ENCODE data around the gene ZFAND3. TPM values are rescaled to one million over a fixed set of nuclear protein-coding genes. Genes with fewer than 3 reads are reported as not detected.

Gene ZFAND3
- total and polyA plus RNA-seq, 2 of the 4 experiments (the other 2 are of a cell fraction), result 10.9 to 26.7 TPM

GRCh38 chr6:37856285-37856684, 36.8 kb downstream of the ZFAND3 start:
- no peak overlapping the region for H3K9ac ChIP-seq (ENCODE audit: low read depth, low read length)
- no peak overlapping the region for H3K4me3 ChIP-seq (ENCODE audit: insufficient read depth, low read depth, low read length)
- H3K79me1 ChIP-seq (ENCODE audit: low read depth in 1 of 2, low read length in 2 of 2), result peaks cover 38 to 74% of the 10 kb centered on the region in 2 experiments
- H2AK9ac ChIP-seq (replicated peaks; ENCODE audit: low read depth, low read length, poor library complexity), result no peak overlapping the region
- ATAC-seq (ENCODE audit: low read depth) (no peak), DNase-seq (no peak)
- no peak overlapping the region for H3K4me2 ChIP-seq (ENCODE audit: low read depth, low read length)
- no peak overlapping the region for H2BK15ac ChIP-seq (ENCODE audit: low read depth, low read length)
- no peak overlapping the region for H2AK5ac ChIP-seq (ENCODE audit: low read depth, low read length)
- in situ Hi-C loops (cut with MboI; ENCODE audit: low sequenced_read_pairs) (no loop called here), dilution Hi-C loops (cut with HindIII; ENCODE audit: low sequenced_read_pairs, unreplicated experiment) (no loop called here), intact Hi-C loops (cut with micrococcal nuclease) (no loop called here)
- H3K36me3 ChIP-seq (ENCODE audit: control insufficient read depth, insufficient read depth, low read length), result peaks cover 2% of the 10 kb centered on the region; the same call in 1 of the 2 replicates
- no peak overlapping the region for H3K23ac ChIP-seq (ENCODE audit: low read depth, low read length)
- H3K27me3 ChIP-seq (ENCODE audit: control insufficient read depth, insufficient read depth, low read length), result no peaks in the 10 kb centered on the region
- no TSS peak for BruUV-seq (replicated peaks)
- H2BK120ac ChIP-seq (ENCODE audit: low read depth, low read length), result no peak overlapping the region
- H3K18ac ChIP-seq (ENCODE audit: low read depth, low read length), result no peak overlapping the region
- H2BK20ac ChIP-seq (ENCODE audit: low read depth, low read length), result no peak overlapping the region
- H3K56ac ChIP-seq (ENCODE audit: extremely low read depth, insufficient read depth, low read length), result no peak overlapping the region
- H4K5ac ChIP-seq (ENCODE audit: low read depth, low read length), result no peak overlapping the region
- H4K91ac ChIP-seq (ENCODE audit: insufficient read depth, low read depth, low read length), result no peak overlapping the region
- no CpG with 5 or more reads among the region's 2 CpGs for WGBS, 2 experiments (ENCODE audit: extremely low coverage in 2 of 2, insufficient read length in 1 of 2)
- no peak overlapping the region for H3K27ac ChIP-seq (ENCODE audit: insufficient read depth, low read length)
- H3K14ac ChIP-seq (replicated peaks; ENCODE audit: low read depth, low read length), result no peak overlapping the region
- H4K20me1 ChIP-seq (ENCODE audit: insufficient read depth, low read length), result peaks cover 85% of the 10 kb centered on the region
- peaks cover 17% of the 10 kb centered on the region for H3K9me1 ChIP-seq (ENCODE audit: insufficient read depth, low read length)
- CTCF ChIA-PET, result no interaction called here
- peaks cover 4% of the 10 kb centered on the region; the same call in 1 of the 2 replicates for H3K4me1 ChIP-seq (ENCODE audit: control insufficient read depth, insufficient read depth, low read length)
- no peak overlapping the region for H2BK5ac ChIP-seq (ENCODE audit: low read depth, low read length, poor library complexity, severe bottlenecking)
- TF ChIP-seq ELK1 (IDR thresholded peaks at IDR 0.05; ENCODE audit: borderline replicate concordance, low read depth, low read length) (no peak), CHD1 (IDR thresholded peaks at IDR 0.05; ENCODE audit: low read depth, low read length) (no peak), USF2 (IDR thresholded peaks at IDR 0.05; ENCODE audit: low read depth, low read length) (no peak), POLR2A (IDR thresholded peaks at IDR 0.05; ENCODE audit: low read depth, low read length) (no peak), BHLHE40 (IDR thresholded peaks at IDR 0.05; ENCODE audit: low read depth, low read length) (no peak), RAD21 (IDR thresholded peaks at IDR 0.05; ENCODE audit: low read length) (no peak), NFE2L2 (IDR thresholded peaks at IDR 0.05; ENCODE audit: low read depth, low read length) (no peak), CEBPB (IDR thresholded peaks at IDR 0.05; ENCODE audit: low read depth, low read length) (no peak), SMC3 (IDR thresholded peaks at IDR 0.05; ENCODE audit: low read depth, low read length) (no peak), RCOR1 (IDR thresholded peaks at IDR 0.05; ENCODE audit: insufficient replicate concordance, low read length) (no peak), MXI1 (IDR thresholded peaks at IDR 0.05; ENCODE audit: borderline replicate concordance, low read depth, low read length) (no peak), RFX5 (IDR thresholded peaks at IDR 0.05; ENCODE audit: low read depth, low read length) (no peak), MAZ (IDR thresholded peaks at IDR 0.05; ENCODE audit: borderline replicate concordance, low read depth, low read length) (no peak), CTCF (conservative IDR thresholded peaks at IDR 0.05; ENCODE audit: low read depth, low read length) (no peak)
- H4K8ac ChIP-seq (ENCODE audit: low read depth in 2 of 2, low read length in 2 of 2), result no peak overlapping the region
- no peak overlapping the region for H2AFZ ChIP-seq (replicated peaks; ENCODE audit: low read length, poor library complexity)
- H3K9me3 ChIP-seq (ENCODE audit: control insufficient read depth, insufficient read depth, low read length), result no peaks in the 10 kb centered on the region
- H3K4ac ChIP-seq (ENCODE audit: low read depth, low read length), result no peak overlapping the region
- POLR2A ChIA-PET (ENCODE audit: unreplicated experiment), result no interaction called here

Measured in IMR-90 (cell line).